Small intestine (tissue), 7 donors: Measurements from ENCODE around the gene PRKAG3. TPM values are rescaled to one million over a fixed set of nuclear protein-coding genes. Genes with fewer than 3 reads are reported as not detected.

Experiments
- DNase-seq, 2 donors: peaks; one replicate each; pipeline versions ENCODE4 v3.0.0 to v3.0.0-alpha.2; 2013
- FAIRE-seq: peaks from 2 replicates; lab custom pipeline; 2012; peaks lifted over from hg19 to GRCh38; lab: Jason Lieb, UNC
- H3K27ac ChIP-seq, 3 donors: one replicate each; pipeline ENCODE4 v1.5.1; 2013; ENCODE audit warnings: low read length in 2 of 3, mild to moderate bottlenecking in 2 of 3, control low read depth in 1 of 3, inconsistent platforms in 1 of 3, low read depth in 1 of 3, moderate library complexity in 1 of 3
- H3K27me3 ChIP-seq, 3 donors: one replicate each; pipeline ENCODE4 v1.6.1; 2013; ENCODE audit warnings: low read length in 3 of 3, inconsistent platforms in 1 of 3; ENCODE audit not compliant: control insufficient read depth in 3 of 3, insufficient read depth in 3 of 3
- H3K36me3 ChIP-seq, 3 donors: one replicate each; pipeline ENCODE4 v1.6.1; 2013; ENCODE audit warnings: low read length in 3 of 3, inconsistent platforms in 1 of 3, low read depth in 1 of 3, mild to moderate bottlenecking in 1 of 3, moderate library complexity in 1 of 3; ENCODE audit not compliant: control insufficient read depth in 3 of 3, insufficient read depth in 2 of 3
- H3K4me1 ChIP-seq, 3 donors: one replicate each; pipeline ENCODE4 v1.6.1; 2013; ENCODE audit warnings: low read length in 2 of 3, inconsistent platforms in 1 of 3, low read depth in 1 of 3, mild to moderate bottlenecking in 1 of 3, moderate library complexity in 1 of 3; ENCODE audit not compliant: control insufficient read depth in 3 of 3, insufficient read depth in 2 of 3
- H3K4me3 ChIP-seq, 3 donors: one replicate each; pipeline ENCODE4 v1.5.1; 2013; ENCODE audit warnings: low read length in 3 of 3, control low read depth in 1 of 3, inconsistent platforms in 1 of 3, low read depth in 1 of 3, mild to moderate bottlenecking in 1 of 3, moderate library complexity in 1 of 3
- H3K9me3 ChIP-seq, 2 donors: one replicate each; pipeline ENCODE4 v1.6.1; 2013; ENCODE audit warnings: low read depth in 1 of 2, low read length in 1 of 2; ENCODE audit not compliant: control insufficient read depth in 2 of 2, insufficient read depth in 1 of 2
- WGBS, 3 donors: extraction: QIAGEN DNeasy Blood & Tissue Kit; methylation state at CpG; one replicate each; pipeline ENCODE4 v1.1.7; 2013; 5-methylcytosine and 5-hydroxymethylcytosine counted together
- polyA plus RNA-seq, 4 donors: library from polyadenylated mRNA; stranded (reverse) in 3 of 4; unstranded in 1 of 4; fragments of 200-250 nt in 3 of 4; fragments of 120-200 nt in 1 of 4; gene quantifications; one replicate each; pipeline versions ENCODE4 v1.2.1 to v1.2.3, GENCODE V29; 2013
- donor health status: healthy with polysubstance abuse.
- donor health status: control.
- donor health status: control.
- donor health status: Bipolar disorder and iron deficiency.
- donor health status: healthy.

PRKAG3 gene
- polyA plus RNA-seq, 4 donors, result 0.15 TPM; not detected in 3

DNA sequence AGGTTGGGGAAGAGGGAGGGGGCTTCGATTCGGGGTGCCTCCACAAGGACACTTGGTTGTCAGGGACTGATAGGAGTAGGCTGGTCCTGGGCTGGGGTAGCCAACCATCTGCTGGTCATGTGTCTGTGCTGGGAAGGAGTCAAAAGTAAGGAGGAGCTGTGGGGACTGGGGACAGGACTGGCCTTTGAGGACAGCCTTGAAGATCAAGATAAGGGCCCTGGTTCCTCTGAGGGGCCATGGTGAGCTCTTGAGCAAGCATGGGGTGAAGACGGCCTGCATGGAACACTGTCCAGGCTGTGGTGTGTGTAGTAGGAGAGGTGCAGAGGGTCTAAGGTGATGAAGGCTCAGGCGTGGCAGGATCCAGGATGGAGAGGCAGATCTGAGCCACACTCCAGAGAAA lies 47.9 kb downstream of the PRKAG3 start:
- Histone ChIP-seq H3K9me3 (peaks cover 0 to 5% of the 10 kb centered on the region in 2 donors), H3K36me3 (peaks cover 0 to 8% (median 2%) of the 10 kb centered on the region in 3 donors), H3K27ac (peak overlapping the region in 2 of 3 donors; percentile 27 to 92), H3K4me3 (peak overlapping the region in 2 of 3 donors; percentile 65 to 70), H3K27me3 (no peaks in the 10 kb centered on the region), H3K4me1 (peaks cover 2 to 22% (median 6%) of the 10 kb centered on the region in 3 donors)
- no peak for FAIRE-seq
- DNase-seq, result peak in 1 of 2 donors; percentile 42
- 70 to 88% (median 78%) methylated on average over 4 of the region's 4 CpGs for WGBS, 3 donors

DNA sequence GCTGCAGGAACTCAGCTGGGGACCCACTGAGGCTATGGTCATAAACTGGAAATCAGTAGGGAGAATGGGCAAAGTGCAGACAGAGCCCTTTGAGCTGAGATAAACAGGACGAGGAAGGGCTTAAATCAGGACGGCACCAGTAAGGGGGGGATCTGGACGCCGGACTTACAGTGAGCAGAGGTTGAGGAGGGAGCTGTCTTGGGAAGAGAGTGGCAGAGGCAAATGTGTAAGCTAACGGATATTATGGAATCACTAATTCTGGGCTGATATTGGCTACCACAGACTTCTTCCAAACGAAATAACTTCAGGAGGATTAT lies 49.1 kb downstream of the PRKAG3 start:
- Histone ChIP-seq H3K27me3 (no peaks in the 10 kb centered on the region), H3K27ac (peak overlapping the region; percentile 77 to 92 (median 91)), H3K4me1 (peaks cover 2 to 22% (median 6%) of the 10 kb centered on the region in 3 donors), H3K4me3 (peak overlapping the region; percentile 23 to 70 (median 65)), H3K36me3 (peaks cover 0 to 8% (median 0%) of the 10 kb centered on the region in 3 donors), H3K9me3 (peaks cover 0 to 5% of the 10 kb centered on the region in 2 donors)
- FAIRE-seq, result no peak
- WGBS, 3 donors, result 9 to 21% (median 15%) methylated on average over 6 of the region's 6 CpGs
- peak; percentile 92 for DNase-seq

DNA sequence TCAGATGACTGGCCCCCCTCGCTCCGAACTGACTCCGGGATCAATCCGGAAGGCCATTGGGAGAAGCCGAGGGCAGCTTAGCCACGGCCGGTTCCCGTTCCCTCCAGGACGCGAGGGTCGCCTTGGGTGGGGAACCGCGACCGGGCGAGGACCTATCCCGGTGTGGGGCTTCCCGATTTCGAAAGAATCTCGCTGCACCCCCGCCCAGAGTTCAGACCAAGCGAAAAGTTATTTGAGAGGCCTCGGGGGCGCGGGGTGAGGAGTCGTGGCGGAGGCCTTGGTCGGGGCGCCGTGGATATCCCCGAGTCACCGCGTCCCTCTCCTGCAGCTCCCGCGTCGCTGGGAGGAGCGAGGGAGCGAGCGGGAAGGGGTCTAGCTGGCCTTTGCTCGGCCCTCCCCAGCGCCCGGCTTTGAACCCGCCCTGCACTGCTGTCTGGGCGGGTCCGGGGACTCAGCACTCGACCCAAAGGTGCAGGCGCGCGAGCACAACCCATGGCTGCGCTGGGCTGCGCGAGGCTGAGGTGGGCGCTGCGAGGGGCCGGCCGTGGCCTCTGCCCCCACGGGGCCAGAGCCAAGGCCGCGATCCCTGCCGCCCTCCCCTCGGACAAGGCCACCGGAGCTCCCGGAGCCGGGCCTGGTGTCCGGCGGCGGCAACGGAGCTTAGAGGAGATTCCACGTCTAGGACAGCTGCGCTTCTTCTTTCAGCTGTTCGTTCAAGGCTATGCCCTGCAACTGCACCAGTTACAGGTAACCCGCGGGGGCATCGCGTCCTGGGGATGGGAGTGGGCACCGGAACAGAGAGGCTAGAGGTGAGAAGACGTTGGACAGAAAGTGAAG lies 49.7 kb downstream of the PRKAG3 start, which contains the start of gene CYP27A1:
TSS of gene CYP27A1 (plus strand) at position 457 of the 837 bp plus-strand sequence. CDS start at position 493, 36 bp downstream.
- DNase-seq (peak; percentile 88 to 90), FAIRE-seq (no peak)
- H3K4me1 ChIP-seq, result peaks cover 2 to 22% (median 6%) of the 10 kb centered on the region in 3 donors
- peak within 1 kb of the TSS; percentile 56 to 70 (median 65) for H3K4me3 ChIP-seq
- peaks cover 0 to 7% (median 0%) of the 10 kb centered on the region in 3 donors for H3K36me3 ChIP-seq
- WGBS, 3 donors, result 1 to 2% (median 2%) methylated on average over 47 to 76 of the region's 76 CpGs
- peaks cover 0 to 9% of the 10 kb centered on the region in 2 donors for H3K9me3 ChIP-seq
- peak within 1 kb of the TSS; percentile 77 to 92 (median 91) for H3K27ac ChIP-seq
- no peaks in the 10 kb centered on the region for H3K27me3 ChIP-seq

DNA sequence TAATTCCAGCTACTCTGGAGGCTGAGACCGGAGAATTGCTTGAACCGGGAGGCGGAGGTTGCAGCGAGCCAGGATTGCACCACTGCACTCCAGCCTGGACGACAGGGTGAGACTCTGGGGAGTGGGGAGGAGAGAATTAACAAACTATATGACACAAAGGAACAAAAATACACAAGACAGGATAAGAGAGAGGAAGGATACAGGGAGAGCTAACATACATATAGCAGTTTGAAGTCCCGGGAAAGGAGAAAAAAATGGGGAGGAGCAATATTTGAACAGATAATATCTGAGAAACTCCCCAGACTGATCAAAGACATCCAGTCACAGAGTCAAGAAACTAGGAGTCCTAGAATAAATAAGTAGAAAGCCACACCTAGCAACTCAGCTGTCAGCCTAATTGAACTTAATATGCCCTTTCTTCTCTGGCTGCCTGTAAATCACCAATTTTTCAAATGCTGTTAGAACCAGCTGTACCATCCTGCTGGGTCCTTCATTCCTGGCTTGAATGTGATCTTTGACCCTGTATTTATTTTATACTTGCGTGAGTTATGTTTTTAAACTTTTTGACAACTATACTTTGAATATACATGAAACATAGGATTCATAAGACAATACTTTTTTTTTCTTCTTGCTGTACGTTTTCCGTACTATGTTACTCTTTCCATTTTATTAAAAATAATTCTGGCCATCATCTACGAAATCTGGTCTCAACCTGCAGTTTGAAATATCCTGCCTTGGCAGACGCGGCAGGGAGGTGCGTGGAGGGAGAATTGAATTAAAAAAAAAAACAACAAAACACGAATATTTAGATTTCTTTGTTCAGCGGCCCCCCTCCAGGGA lies 50.5 kb downstream of the PRKAG3 start:
- H3K36me3 ChIP-seq, result peaks cover 0 to 4% (median 0%) of the 10 kb centered on the region in 3 donors
- H3K4me1 ChIP-seq, result peaks cover 2 to 20% (median 6%) of the 10 kb centered on the region in 3 donors
- DNase-seq (peak; percentile 80 to 86), FAIRE-seq (no peak)
- peaks cover 0 to 11% of the 10 kb centered on the region in 2 donors for H3K9me3 ChIP-seq
- WGBS, 3 donors, result 14 to 29% (median 25%) methylated on average over 15 of the region's 15 CpGs
- H3K4me3 ChIP-seq, result peak overlapping the region; percentile 56 to 70 (median 65)
- H3K27ac ChIP-seq, result peak overlapping the region; percentile 77 to 92 (median 91)
- H3K27me3 ChIP-seq, result no peaks in the 10 kb centered on the region

DNA sequence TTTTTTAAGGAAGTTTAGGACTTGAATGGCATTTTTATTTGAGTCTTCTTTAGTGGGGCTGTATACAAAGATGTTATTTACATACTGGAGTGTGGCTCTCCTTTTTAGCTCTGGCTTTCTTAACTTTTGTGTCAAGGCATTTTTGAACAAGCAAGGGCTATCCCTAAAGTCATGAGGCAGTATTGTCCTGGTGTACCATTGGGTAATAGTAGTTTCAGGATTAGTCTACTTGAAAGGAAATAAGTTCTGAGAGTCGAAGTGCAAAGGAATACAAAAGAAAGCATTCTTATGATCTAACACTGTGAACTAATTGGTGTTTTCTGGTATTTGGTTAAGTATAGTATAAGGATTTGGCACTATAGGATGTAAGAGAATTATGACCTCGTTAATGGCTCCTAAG lies 51.6 kb downstream of the PRKAG3 start:
- H3K4me3 ChIP-seq, result no peak overlapping the region
- 44 to 52% (median 52%) methylated on average over 2 of the region's 2 CpGs for WGBS, 3 donors
- peak overlapping the region in 1 of 3 donors; percentile 10 for H3K27ac ChIP-seq
- DNase-seq (no peak), FAIRE-seq (no peak)
- peaks cover 0 to 9% (median 6%) of the 10 kb centered on the region in 3 donors for H3K4me1 ChIP-seq
- peaks cover 0 to 3% (median 2%) of the 10 kb centered on the region in 3 donors for H3K36me3 ChIP-seq
- H3K9me3 ChIP-seq, result peaks cover 0 to 11% of the 10 kb centered on the region in 2 donors
- H3K27me3 ChIP-seq, result no peaks in the 10 kb centered on the region

DNA sequence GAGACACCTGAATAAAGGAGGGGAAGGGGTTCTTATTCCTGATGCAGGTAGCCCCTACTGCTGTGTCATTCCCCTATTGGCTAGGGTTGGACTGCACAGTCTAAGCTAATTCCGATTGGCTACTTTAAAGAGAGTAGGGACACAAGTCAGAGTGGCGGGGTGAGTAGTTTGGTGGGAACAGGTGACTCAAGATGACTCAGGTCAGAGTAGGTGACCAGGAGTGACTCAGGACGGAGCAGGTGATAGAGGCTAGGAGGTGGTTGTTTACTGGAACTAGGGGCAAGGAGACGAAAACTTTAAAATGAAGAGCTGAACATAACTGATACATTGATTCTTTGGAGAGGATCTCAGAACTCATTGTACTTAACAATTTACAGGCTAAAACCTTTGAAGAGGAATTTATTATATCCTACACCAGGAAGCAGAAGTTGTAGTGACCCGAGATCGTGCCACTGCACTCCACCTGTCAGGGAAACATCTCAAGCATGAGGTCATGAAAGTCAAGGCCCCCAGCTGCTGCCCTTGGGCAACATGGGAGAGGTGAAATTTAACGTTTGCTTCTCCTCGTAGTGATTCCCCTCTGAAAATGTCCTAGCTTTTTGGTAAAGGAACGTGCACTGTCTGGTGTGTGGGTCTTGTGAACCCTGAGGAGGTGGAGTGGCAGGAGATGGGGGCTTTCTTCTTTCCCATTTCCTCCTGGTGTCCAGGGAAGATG lies 54.2 kb downstream of the PRKAG3 start:
- H3K36me3 ChIP-seq, result peaks cover 0 to 3% (median 2%) of the 10 kb centered on the region in 3 donors
- peaks cover 0 to 2% (median 0%) of the 10 kb centered on the region in 3 donors for H3K27me3 ChIP-seq
- H3K27ac ChIP-seq, result no peak overlapping the region
- H3K4me3 ChIP-seq, result no peak overlapping the region
- WGBS, 3 donors, result 88 to 95% (median 93%) methylated on average over 9 of the region's 9 CpGs
- DNase-seq (no peak), FAIRE-seq (no peak)
- H3K9me3 ChIP-seq, result peaks cover 0 to 11% of the 10 kb centered on the region in 2 donors
- H3K4me1 ChIP-seq, result peaks cover 0 to 5% (median 0%) of the 10 kb centered on the region in 3 donors

DNA sequence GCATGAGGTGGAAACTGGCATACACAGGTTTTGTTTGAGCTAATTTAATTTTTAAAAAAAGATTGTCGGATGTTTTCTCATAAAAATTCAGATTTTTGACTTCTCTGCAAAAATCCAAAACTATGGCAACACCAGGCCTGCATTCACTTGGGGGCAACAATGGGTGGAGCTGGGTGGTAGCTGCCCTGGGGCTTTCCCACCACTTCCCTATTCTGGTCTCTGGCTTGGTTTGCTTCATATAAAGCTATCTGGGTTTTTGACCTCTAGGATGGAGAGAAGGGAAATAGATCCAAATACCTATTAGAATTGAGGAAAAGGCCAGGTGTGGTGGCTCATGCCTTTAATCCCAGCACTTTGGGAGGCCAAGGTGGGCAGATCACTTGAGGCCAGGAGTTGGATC lies 55.1 kb downstream of the PRKAG3 start:
- H3K27me3 ChIP-seq, result peaks cover 0 to 2% (median 0%) of the 10 kb centered on the region in 3 donors
- DNase-seq (no peak), FAIRE-seq (no peak)
- peaks cover 0 to 11% of the 10 kb centered on the region in 2 donors for H3K9me3 ChIP-seq
- no peak overlapping the region for H3K27ac ChIP-seq
- WGBS, 3 donors, result 96 to 100% (median 98%) methylated on average over 1 of the region's 1 CpG
- H3K36me3 ChIP-seq, result peaks cover 0 to 3% (median 2%) of the 10 kb centered on the region in 3 donors
- H3K4me3 ChIP-seq, result no peak overlapping the region
- H3K4me1 ChIP-seq, result peaks cover 0 to 5% (median 0%) of the 10 kb centered on the region in 3 donors
